Measurements from ENCODE around the gene TCAF1.

- peak; percentile 84 to 91 (median 88) for TF ChIP-seq POLR2AphosphoS5 (IDR thresholded peaks at IDR 0.05)
- TF ChIP-seq, protein P1, sequence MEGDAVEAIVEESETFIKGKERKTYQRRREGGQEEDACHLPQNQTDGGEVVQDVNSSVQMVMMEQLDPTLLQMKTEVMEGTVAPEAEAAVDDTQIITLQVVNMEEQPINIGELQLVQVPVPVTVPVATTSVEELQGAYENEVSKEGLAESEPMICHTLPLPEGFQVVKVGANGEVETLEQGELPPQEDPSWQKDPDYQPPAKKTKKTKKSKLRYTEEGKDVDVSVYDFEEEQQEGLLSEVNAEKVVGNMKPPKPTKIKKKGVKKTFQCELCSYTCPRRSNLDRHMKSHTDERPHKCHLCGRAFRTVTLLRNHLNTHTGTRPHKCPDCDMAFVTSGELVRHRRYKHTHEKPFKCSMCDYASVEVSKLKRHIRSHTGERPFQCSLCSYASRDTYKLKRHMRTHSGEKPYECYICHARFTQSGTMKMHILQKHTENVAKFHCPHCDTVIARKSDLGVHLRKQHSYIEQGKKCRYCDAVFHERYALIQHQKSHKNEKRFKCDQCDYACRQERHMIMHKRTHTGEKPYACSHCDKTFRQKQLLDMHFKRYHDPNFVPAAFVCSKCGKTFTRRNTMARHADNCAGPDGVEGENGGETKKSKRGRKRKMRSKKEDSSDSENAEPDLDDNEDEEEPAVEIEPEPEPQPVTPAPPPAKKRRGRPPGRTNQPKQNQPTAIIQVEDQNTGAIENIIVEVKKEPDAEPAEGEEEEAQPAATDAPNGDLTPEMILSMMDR (IDR thresholded peaks at IDR 0.05), result peak in 4 of 5 experiments; percentile 8 to 51 (median 22)
Measured at GRCh38 chr7:143901668-143902331, at the start of gene TCAF1.

Data from transverse colon (tissue), 4 donors.